GM21737 (cell line): ENCODE results near the gene LARGE2.

Experiments used
- ATAC-seq: cut with Tn5 transposase; IDR thresholded peaks from one replicate; pipeline ENCODE4 v1.9.1; 2021; ENCODE audit warnings: mild to moderate bottlenecking, moderate library complexity; ENCODE audit not compliant: unreplicated experiment

LARGE2 gene

GRCh38 chr11:45927684-45928413, 5.4 kb downstream of the LARGE2 start:
- no peak for ATAC-seq

GRCh38 chr11:45928535-45929215, 6.2 kb downstream of the LARGE2 start:
- ATAC-seq: no peak

GRCh38 chr11:45929486-45930030, 7.1 kb downstream of the LARGE2 start:
- peak; percentile 20 for ATAC-seq

GRCh38 chr11:45930031-45930794, 7.8 kb downstream of the LARGE2 start:
- peak; percentile 86 for ATAC-seq

GRCh38 chr11:45930951-45931570, 8.6 kb downstream of the LARGE2 start:
- no peak for ATAC-seq

- no peak for ATAC-seq
Observed at GRCh38 chr11:45931739-45932138, 9.3 kb downstream of the LARGE2 start.

- ATAC-seq: no peak
Observed at GRCh38 chr11:45932217-45932616, 9.8 kb downstream of the LARGE2 start.

GRCh38 chr11:45933131-45933831, 10.8 kb downstream of the LARGE2 start:
- no peak for ATAC-seq

- ATAC-seq: no peak
Observed at GRCh38 chr11:45933846-45934579, 11.6 kb downstream of the LARGE2 start.

- no peak for ATAC-seq
Observed at GRCh38 chr11:45934580-45935318, 12.3 kb downstream of the LARGE2 start.

- ATAC-seq: no peak
Observed at GRCh38 chr11:45935349-45936064, 13.1 kb downstream of the LARGE2 start.

- no peak for ATAC-seq
Observed at GRCh38 chr11:45936511-45937054, 14.1 kb downstream of the LARGE2 start.

- ATAC-seq: no peak
Observed at GRCh38 chr11:45937916-45938315, 15.5 kb downstream of the LARGE2 start.

- ATAC-seq: no peak
Observed at GRCh38 chr11:45939836-45940235, 17.4 kb downstream of the LARGE2 start.

GRCh38 chr11:45941285-45941684, 18.8 kb downstream of the LARGE2 start:
- ATAC-seq: no peak

- no peak for ATAC-seq
Observed at GRCh38 chr11:45942381-45942780, 19.9 kb downstream of the LARGE2 start.

- no peak for ATAC-seq
Observed at GRCh38 chr11:45945397-45945999, 23.0 kb downstream of the LARGE2 start.

GRCh38 chr11:45947885-45948284, 25.4 kb downstream of the LARGE2 start:
- no peak for ATAC-seq
